Type B pancreatic cell (in vitro differentiated cells): ENCODE data around the gene KDM5D. TPM values are rescaled to one million over a fixed set of nuclear protein-coding genes. Genes with fewer than 3 reads are reported as not detected.

Experiments used
- DNase-seq: peaks from one replicate; pipeline ENCODE4 v3.0.0; 2021; ENCODE audit warnings: mixed read lengths; ENCODE audit not compliant: unreplicated experiment; ENCODE audit errors: extremely low spot score
- H3K27ac Mint-ChIP-seq: 2 replicates; pipeline ENCODE4 v1.8.0; 2021; ENCODE audit warnings: mild to moderate bottlenecking, mixed read lengths
- H3K27me3 Mint-ChIP-seq: 2 replicates; pipeline ENCODE4 v1.8.0; 2021; ENCODE audit warnings: mixed read lengths
- H3K36me3 Mint-ChIP-seq: 2 replicates; pipeline ENCODE4 v1.8.0; 2021; ENCODE audit warnings: mixed read lengths
- H3K4me1 Mint-ChIP-seq: one replicate; pipeline ENCODE4 v1.8.0; 2021; ENCODE audit warnings: mixed read lengths; ENCODE audit not compliant: unreplicated experiment
- H3K4me3 Mint-ChIP-seq: 2 replicates; pipeline ENCODE4 v1.8.0; 2021; ENCODE audit warnings: mild to moderate bottlenecking, mixed read lengths
- H3K9me3 Mint-ChIP-seq: 2 replicates; pipeline ENCODE4 v1.8.0; 2021; ENCODE audit warnings: mixed read lengths
- CTCF ChIP-seq: fragments of 200-600 bp; sonication (generic); conservative IDR thresholded peaks from 2 replicates; pipeline ENCODE4 v1.5.0; 2021; ENCODE audit warnings: antibody characterized with exemption, mild to moderate bottlenecking
- long read RNA-seq: library from polyadenylated mRNA; unstranded; transcript quantifications from one replicate; pipeline ENCODE4 v2.0.0, GENCODE V29; 2020
- total RNA-seq: library from RNA; stranded (reverse); gene quantifications from 2 replicates; pipeline ENCODE4 v1.2.1, GENCODE V29; 2021; ENCODE audit warnings: low replicate concordance

Gene KDM5D
- not detected in 2 replicates for total RNA-seq
- long read RNA-seq, result 0 reads

GRCh38 chrY:19744381-19745378 lies at the start of gene KDM5D:
TSS of gene KDM5D (minus strand) at chrY:19744726. CDS start at chrY:19744534, 192 bp downstream.
- no peak for DNase-seq
- Mint-ChIP-seq H3K9me3 (no peaks in the 10 kb centered on the region), H3K4me3 (no peak within 1 kb of the TSS), H3K4me1 (no peaks in the 10 kb centered on the region), H3K27ac (no peak within 1 kb of the TSS), H3K27me3 (no peaks in the 10 kb centered on the region), H3K36me3 (no peaks in the 10 kb centered on the region)
- TF ChIP-seq CTCF, result no peak

- no peaks in the 10 kb centered on the region for H3K27me3 Mint-ChIP-seq
Observed at GRCh38 chrY:19768375-19768774, 23.8 kb upstream of the KDM5D start.

GRCh38 chrY:19743331-19743730 lies 1.2 kb downstream of the KDM5D start:
- TF ChIP-seq CTCF, result no peak
- no peaks in the 10 kb centered on the region for H3K36me3 Mint-ChIP-seq
- H3K27ac Mint-ChIP-seq, result no peak overlapping the region
- H3K27me3 Mint-ChIP-seq, result no peaks in the 10 kb centered on the region
- H3K4me1 Mint-ChIP-seq, result no peaks in the 10 kb centered on the region
- H3K4me3 Mint-ChIP-seq, result no peak overlapping the region
- no peaks in the 10 kb centered on the region for H3K9me3 Mint-ChIP-seq
- DNase-seq, result no peak

More at GRCh38 chrY:19768375-19768774, 23.8 kb upstream of the KDM5D start:
- no peak for TF ChIP-seq CTCF
- Mint-ChIP-seq H3K9me3 (no peaks in the 10 kb centered on the region), H3K4me1 (no peaks in the 10 kb centered on the region), H3K36me3 (no peaks in the 10 kb centered on the region), H3K4me3 (no peak overlapping the region), H3K27ac (no peak overlapping the region)
- DNase-seq, result no peak

GRCh38 chrY:19742153-19742552 lies 2.4 kb downstream of the KDM5D start:
- H3K27me3 Mint-ChIP-seq, result no peaks in the 10 kb centered on the region
- H3K4me3 Mint-ChIP-seq, result no peak overlapping the region
- no peak for DNase-seq
- no peak for TF ChIP-seq CTCF
- H3K27ac Mint-ChIP-seq, result no peak overlapping the region
- H3K9me3 Mint-ChIP-seq, result no peaks in the 10 kb centered on the region
- H3K4me1 Mint-ChIP-seq, result no peaks in the 10 kb centered on the region
- H3K36me3 Mint-ChIP-seq, result no peaks in the 10 kb centered on the region

GRCh38 chrY:19734425-19734824 lies 10.1 kb downstream of the KDM5D start:
- no peak for TF ChIP-seq CTCF
- no peaks in the 10 kb centered on the region for H3K27me3 Mint-ChIP-seq
- no peaks in the 10 kb centered on the region for H3K9me3 Mint-ChIP-seq
- no peak overlapping the region for H3K4me3 Mint-ChIP-seq
- H3K36me3 Mint-ChIP-seq, result no peaks in the 10 kb centered on the region
- no peaks in the 10 kb centered on the region for H3K4me1 Mint-ChIP-seq
- H3K27ac Mint-ChIP-seq, result no peak overlapping the region
- no peak for DNase-seq
